Measurements from ENCODE around the gene VCP. TPM values are rescaled to one million over a fixed set of nuclear protein-coding genes. Genes with fewer than 3 reads are reported as not detected.

VCP gene
- total and polyA plus RNA-seq, 9 of the 15 experiments (the other 6 are each of a cell fraction or from before 2014, with no cell fraction given): 7.1 to 257 (median 199) TPM

- Histone ChIP-seq H3K27ac (ENCODE audit: extremely low read depth, low read depth, low read length) (no peak overlapping the region), H3K9me3 (replicated peaks; ENCODE audit: control insufficient read depth, insufficient read depth, low read depth, low read length) (peaks cover 8% of the 10 kb centered on the region), H3K79me2 (ENCODE audit: control insufficient read depth, insufficient read depth, low read length) (no peaks in the 10 kb centered on the region), H3K27me3 (ENCODE audit: control insufficient read depth in 2 of 2, insufficient read depth in 2 of 2, low read length in 2 of 2) (no peaks in the 10 kb centered on the region), H2AFZ (ENCODE audit: low read depth, low read length) (no peak overlapping the region), H4K20me1 (replicated peaks; ENCODE audit: control insufficient read depth, insufficient read depth, low read length) (no peaks in the 10 kb centered on the region), H3K9ac (ENCODE audit: insufficient read depth in 1 of 2, low read depth in 2 of 2, low read length in 2 of 2) (no peak overlapping the region), H3K4me2 (ENCODE audit: insufficient read depth, low read length) (no peak overlapping the region), H3K4me3 (no peak overlapping the region), H3K9me1 (ENCODE audit: control insufficient read depth, insufficient read depth, low read length) (no peaks in the 10 kb centered on the region), H3K36me3 (ENCODE audit: control insufficient read depth, insufficient read depth, low read length) (no peaks in the 10 kb centered on the region), H3K4me1 (replicated peaks in 1 of 2; ENCODE audit: control insufficient read depth in 2 of 2, insufficient read depth in 2 of 2, low read length in 2 of 2) (no peaks in the 10 kb centered on the region)
- BruUV-seq (replicated peaks): no TSS peak
- WGBS (ENCODE audit: insufficient coverage, low coverage, missing lambda C conversion rate): 29% methylated on average over 1 of the region's 2 CpGs
- intact Hi-C loops (cut with micrococcal nuclease): no loop called here
- ChIA-PET POLR2A (no interaction called here), CTCF (ENCODE audit: low intra/inter-chr PET ratio) (no interaction called here)
- DNase-seq (ENCODE audit: extremely low read depth in 1 of 4, low spot score in 3 of 4) (no peak), FAIRE-seq (no peak), ATAC-seq (no peak)
- TF ChIP-seq SMARCA4 (IDR thresholded peaks at IDR 0.05) (no peak), POLR3A (IDR thresholded peaks at IDR 0.05; ENCODE audit: borderline replicate concordance, extremely low read depth, insufficient read depth, insufficient read length) (no peak), RFX7 (CRISPR knock-in tag; IDR thresholded peaks at IDR 0.05) (no peak), BRCA1 (IDR thresholded peaks at IDR 0.05) (no peak), BRCA1 (CRISPR knock-in tag; IDR thresholded peaks at IDR 0.05) (no peak)
- in situ Hi-C loops (cut with MboI): no loop called here
Observed at GRCh38 chr9:35014517-35014916, 57.9 kb downstream of the VCP start.

DNA sequence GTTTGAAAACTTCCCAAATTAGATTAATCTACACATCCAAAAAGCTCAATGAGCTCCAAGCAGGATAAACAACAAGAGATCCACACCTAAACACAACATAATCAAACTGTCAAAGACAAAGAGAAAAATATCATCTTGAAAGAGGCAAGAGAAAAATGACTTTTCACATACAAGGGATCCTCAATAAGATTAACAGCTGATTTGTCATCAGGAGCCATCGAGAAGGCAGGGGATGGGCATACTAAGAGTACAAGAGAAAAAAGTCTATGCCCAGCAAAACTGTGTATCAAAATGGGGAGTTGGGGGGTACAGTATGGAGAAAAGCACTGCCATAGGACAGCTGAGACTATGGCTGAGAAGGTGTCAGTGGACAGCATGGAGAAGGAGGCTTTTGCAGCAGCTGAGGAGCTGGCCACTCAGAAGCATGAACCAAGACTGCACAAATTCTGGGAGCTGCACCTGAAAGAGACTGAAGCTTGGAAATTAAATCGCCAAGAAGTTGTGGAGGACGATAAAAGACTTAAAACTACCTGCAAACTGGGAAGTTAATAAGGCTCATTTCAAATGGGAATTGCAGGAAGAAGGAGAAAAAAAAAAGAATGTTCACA lies 62.0 kb downstream of the VCP start:
- POLR2A ChIA-PET: interaction anchor here (1.0 to 1.4 kb wide), 2 partner anchors 9 to 17 kb away, joined by 4 read pairs; no protein-coding TSS in a partner anchor
- 6% methylated on average over 3 of the region's 3 CpGs for WGBS (ENCODE audit: insufficient coverage, low coverage, missing lambda C conversion rate)
- TF ChIP-seq ZNF280B (CRISPR knock-in tag; IDR thresholded peaks at IDR 0.05) (peak; percentile 5; the same call in 1 of the 2 replicates), POLR2AphosphoS2 (IDR thresholded peaks at IDR 0.05; ENCODE audit: low read length) (no peak), TRIM28 (IDR thresholded peaks at IDR 0.05) (peak; percentile 98), GTF2A2 (tag; IDR thresholded peaks at IDR 0.05) (no peak), ZNF280A (IDR thresholded peaks at IDR 0.05; ENCODE audit: low read depth, partially characterized antibody) (peak; percentile 75), GABPB1 (CRISPR knock-in tag; IDR thresholded peaks at IDR 0.05) (no peak), CBFB (CRISPR knock-in tag; IDR thresholded peaks at IDR 0.05) (no peak), POLR3G (IDR thresholded peaks at IDR 0.05; ENCODE audit: extremely low read depth, insufficient read length, insufficient replicate concordance) (no peak)

More for the DNA sequence above, 62.0 kb downstream of the VCP start:
- Histone ChIP-seq H4K20me1 (replicated peaks; ENCODE audit: control insufficient read depth, insufficient read depth, low read length) (no peaks in the 10 kb centered on the region), H3K9me1 (ENCODE audit: control insufficient read depth, insufficient read depth, low read length) (no peaks in the 10 kb centered on the region), H3K9ac (ENCODE audit: insufficient read depth in 1 of 2, low read depth in 2 of 2, low read length in 2 of 2) (no peak overlapping the region), H3K9me3 (replicated peaks; ENCODE audit: control insufficient read depth, insufficient read depth, low read depth, low read length) (peaks cover 8% of the 10 kb centered on the region), H3K27me3 (ENCODE audit: control insufficient read depth in 2 of 2, insufficient read depth in 2 of 2, low read length in 2 of 2) (no peaks in the 10 kb centered on the region), H3K36me3 (ENCODE audit: control insufficient read depth, insufficient read depth, low read length) (no peaks in the 10 kb centered on the region), H2AFZ (ENCODE audit: low read depth, low read length) (no peak overlapping the region), H3K79me2 (ENCODE audit: control insufficient read depth, insufficient read depth, low read length) (no peaks in the 10 kb centered on the region), H3K4me1 (replicated peaks in 1 of 2; ENCODE audit: control insufficient read depth in 2 of 2, insufficient read depth in 2 of 2, low read length in 2 of 2) (no peaks in the 10 kb centered on the region), H3K4me2 (ENCODE audit: insufficient read depth, low read length) (no peak overlapping the region), H3K4me3 (no peak overlapping the region), H3K27ac (ENCODE audit: extremely low read depth, low read depth, low read length) (no peak overlapping the region)
- no peak for ATAC-seq
- in situ Hi-C loops (cut with MboI): no loop called here
- CTCF ChIA-PET (ENCODE audit: low intra/inter-chr PET ratio): no interaction called here
- DNase-seq (ENCODE audit: extremely low read depth in 1 of 4, low spot score in 3 of 4): no peak
- BruUV-seq (replicated peaks): no TSS peak
- no peak for FAIRE-seq
- intact Hi-C loops (cut with micrococcal nuclease): no loop called here

Data from K562 (cell line).